ENCODE measurements around the gene RNF112.

RNF112 gene

GRCh38 chr17:19421219-19421618 lies 10.2 kb downstream of the RNF112 start:
- Histone ChIP-seq H3K36me3 (ENCODE audit: low read length) (no peaks in the 10 kb centered on the region), H3K27ac (ENCODE audit: low read depth, low read length) (no peak overlapping the region), H3K9ac (ENCODE audit: low read length) (no peak overlapping the region), H3K9me3 (ENCODE audit: insufficient read depth, low read length) (no peaks in the 10 kb centered on the region), H3K79me2 (ENCODE audit: insufficient read depth, low read length) (no peaks in the 10 kb centered on the region), H3K27me3 (ENCODE audit: low read length) (no peaks in the 10 kb centered on the region), H3K4me3 (ENCODE audit: insufficient read depth, low read length, poor library complexity, severe bottlenecking) (no peak overlapping the region), H3K4me2 (ENCODE audit: low read depth, low read length, poor library complexity, severe bottlenecking) (no peak overlapping the region), H2AFZ (ENCODE audit: low read depth, low read length, severe bottlenecking) (no peak overlapping the region), H3F3A (ENCODE audit: insufficient read depth) (no peaks in the 10 kb centered on the region), H3K9me2 (replicated peaks; ENCODE audit: insufficient read depth, low read length) (no peaks in the 10 kb centered on the region), H4K20me1 (ENCODE audit: low read depth, low read length) (no peaks in the 10 kb centered on the region)
- TF ChIP-seq EZH2phosphoT487 (conservative IDR thresholded peaks at IDR 0.05; ENCODE audit: low read length), result no peak
- no peak for TF ChIP-seq CTCF (IDR thresholded peaks at IDR 0.05; ENCODE audit: insufficient read depth, low read length, poor library complexity, severe bottlenecking)

- Histone ChIP-seq H3K4me3 (ENCODE audit: insufficient read depth, low read length, poor library complexity, severe bottlenecking) (no peak overlapping the region), H3K9me2 (replicated peaks; ENCODE audit: insufficient read depth, low read length) (no peaks in the 10 kb centered on the region), H3K4me2 (ENCODE audit: low read depth, low read length, poor library complexity, severe bottlenecking) (no peak overlapping the region), H3K9me3 (ENCODE audit: insufficient read depth, low read length) (no peaks in the 10 kb centered on the region), H3K79me2 (ENCODE audit: insufficient read depth, low read length) (no peaks in the 10 kb centered on the region), H3K9ac (ENCODE audit: low read length) (no peak overlapping the region), H3F3A (ENCODE audit: insufficient read depth) (no peaks in the 10 kb centered on the region), H2AFZ (ENCODE audit: low read depth, low read length, severe bottlenecking) (no peak overlapping the region), H4K20me1 (ENCODE audit: low read depth, low read length) (no peaks in the 10 kb centered on the region), H3K36me3 (ENCODE audit: low read length) (no peaks in the 10 kb centered on the region), H3K27ac (ENCODE audit: low read depth, low read length) (no peak overlapping the region), H3K27me3 (ENCODE audit: low read length) (no peaks in the 10 kb centered on the region)
- no peak for TF ChIP-seq CTCF (IDR thresholded peaks at IDR 0.05; ENCODE audit: insufficient read depth, low read length, poor library complexity, severe bottlenecking)
These were observed 10.9 kb downstream of the RNF112 start for GRCh38 chr17:19421926-19422325.

- H3K27me3 ChIP-seq (ENCODE audit: low read length), result no peaks in the 10 kb centered on the region
- no peaks in the 10 kb centered on the region for H3K9me2 ChIP-seq (replicated peaks; ENCODE audit: insufficient read depth, low read length)
- no peaks in the 10 kb centered on the region for H4K20me1 ChIP-seq (ENCODE audit: low read depth, low read length)
- no peak overlapping the region for H3K9ac ChIP-seq (ENCODE audit: low read length)
- no peaks in the 10 kb centered on the region for H3F3A ChIP-seq (ENCODE audit: insufficient read depth)
- no peaks in the 10 kb centered on the region for H3K79me2 ChIP-seq (ENCODE audit: insufficient read depth, low read length)
- H3K4me2 ChIP-seq (ENCODE audit: low read depth, low read length, poor library complexity, severe bottlenecking), result no peak overlapping the region
- H2AFZ ChIP-seq (ENCODE audit: low read depth, low read length, severe bottlenecking), result no peak overlapping the region
- no peak overlapping the region for H3K27ac ChIP-seq (ENCODE audit: low read depth, low read length)
- no peaks in the 10 kb centered on the region for H3K36me3 ChIP-seq (ENCODE audit: low read length)
- H3K4me3 ChIP-seq (ENCODE audit: insufficient read depth, low read length, poor library complexity, severe bottlenecking), result no peak overlapping the region
- TF ChIP-seq CTCF (IDR thresholded peaks at IDR 0.05; ENCODE audit: insufficient read depth, low read length, poor library complexity, severe bottlenecking), result no peak
- no peak for TF ChIP-seq EZH2phosphoT487 (conservative IDR thresholded peaks at IDR 0.05; ENCODE audit: low read length)
- H3K9me3 ChIP-seq (ENCODE audit: insufficient read depth, low read length), result no peaks in the 10 kb centered on the region
These were observed 14.2 kb downstream of the RNF112 start for GRCh38 chr17:19424934-19425868.

Data from SU-DHL-6 (cell line).